ENCODE data around the gene GRM2.
A peak's percentile ranks its signal among the peaks of the same experiment; 100 is the strongest.

The GRM2 gene

DNA sequence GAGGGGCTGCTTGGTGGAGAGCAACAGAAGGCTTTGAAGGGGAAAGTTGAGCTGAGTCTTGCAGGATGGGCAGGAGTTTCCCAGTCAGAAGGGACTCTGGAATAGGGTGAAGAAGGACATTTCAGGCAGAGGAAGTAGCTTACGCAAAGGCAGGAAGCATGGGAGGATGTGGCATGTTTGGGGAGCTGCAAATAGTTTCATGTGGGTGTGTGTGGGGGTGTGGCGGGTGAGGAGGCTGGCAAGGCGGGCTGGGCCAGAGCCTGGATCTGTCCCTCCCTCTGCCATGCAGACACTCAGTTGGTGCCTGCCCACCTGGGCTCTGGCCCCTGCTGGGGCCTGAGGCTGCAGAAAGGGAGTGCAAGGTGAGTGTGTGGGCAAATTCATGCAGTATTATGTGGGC lies 25.4 kb upstream of the GRM2 start:
- no peak for DNase-seq (ENCODE audit: low read depth)
- Histone ChIP-seq H3K9me3 (ENCODE audit: control insufficient read depth, low read length) (no peaks in the 10 kb centered on the region), H3K4me3 (ENCODE audit: low read length) (no peak overlapping the region), H3K4me1 (ENCODE audit: control insufficient read depth, insufficient read depth, low read length) (peaks cover 14% of the 10 kb centered on the region), H3K27me3 (replicated peaks; ENCODE audit: control insufficient read depth, insufficient read depth, low read length) (no peaks in the 10 kb centered on the region), H3K36me3 (ENCODE audit: control insufficient read depth, insufficient read depth, low read length, severe bottlenecking) (peaks cover 32% of the 10 kb centered on the region), H3K9ac (ENCODE audit: low read length) (peak overlapping the region; percentile 2)

GRCh38 chr3:51682079-51682478 lies 24.8 kb upstream of the GRM2 start:
- H3K36me3 ChIP-seq (ENCODE audit: control insufficient read depth, insufficient read depth, low read length, severe bottlenecking): peaks cover 31% of the 10 kb centered on the region
- H3K27me3 ChIP-seq (replicated peaks; ENCODE audit: control insufficient read depth, insufficient read depth, low read length): no peaks in the 10 kb centered on the region
- H3K9ac ChIP-seq (ENCODE audit: low read length): peak overlapping the region; percentile 2
- H3K4me3 ChIP-seq (ENCODE audit: low read length): no peak overlapping the region
- no peaks in the 10 kb centered on the region for H3K9me3 ChIP-seq (ENCODE audit: control insufficient read depth, low read length)
- peak; percentile 84 for DNase-seq (ENCODE audit: low read depth)
- H3K4me1 ChIP-seq (ENCODE audit: control insufficient read depth, insufficient read depth, low read length): peaks cover 19% of the 10 kb centered on the region

- Histone ChIP-seq H3K9me3 (ENCODE audit: control insufficient read depth, low read length) (no peaks in the 10 kb centered on the region), H3K36me3 (ENCODE audit: control insufficient read depth, insufficient read depth, low read length, severe bottlenecking) (peaks cover 31% of the 10 kb centered on the region), H3K9ac (ENCODE audit: low read length) (no peak overlapping the region), H3K4me3 (ENCODE audit: low read length) (no peak overlapping the region), H3K4me1 (ENCODE audit: control insufficient read depth, insufficient read depth, low read length) (peaks cover 19% of the 10 kb centered on the region), H3K27me3 (replicated peaks; ENCODE audit: control insufficient read depth, insufficient read depth, low read length) (no peaks in the 10 kb centered on the region)
- no peak for DNase-seq (ENCODE audit: low read depth)
These were observed 24.3 kb upstream of the GRM2 start for GRCh38 chr3:51682526-51682925.

- H3K4me1 ChIP-seq (ENCODE audit: control insufficient read depth, insufficient read depth, low read length): peaks cover 19% of the 10 kb centered on the region
- H3K4me3 ChIP-seq (ENCODE audit: low read length): no peak overlapping the region
- no peak overlapping the region for H3K9ac ChIP-seq (ENCODE audit: low read length)
- no peak for DNase-seq (ENCODE audit: low read depth)
- no peaks in the 10 kb centered on the region for H3K9me3 ChIP-seq (ENCODE audit: control insufficient read depth, low read length)
- H3K27me3 ChIP-seq (replicated peaks; ENCODE audit: control insufficient read depth, insufficient read depth, low read length): no peaks in the 10 kb centered on the region
- peaks cover 41% of the 10 kb centered on the region for H3K36me3 ChIP-seq (ENCODE audit: control insufficient read depth, insufficient read depth, low read length, severe bottlenecking)
These were observed 23.3 kb upstream of the GRM2 start for GRCh38 chr3:51683566-51683965.

DNA sequence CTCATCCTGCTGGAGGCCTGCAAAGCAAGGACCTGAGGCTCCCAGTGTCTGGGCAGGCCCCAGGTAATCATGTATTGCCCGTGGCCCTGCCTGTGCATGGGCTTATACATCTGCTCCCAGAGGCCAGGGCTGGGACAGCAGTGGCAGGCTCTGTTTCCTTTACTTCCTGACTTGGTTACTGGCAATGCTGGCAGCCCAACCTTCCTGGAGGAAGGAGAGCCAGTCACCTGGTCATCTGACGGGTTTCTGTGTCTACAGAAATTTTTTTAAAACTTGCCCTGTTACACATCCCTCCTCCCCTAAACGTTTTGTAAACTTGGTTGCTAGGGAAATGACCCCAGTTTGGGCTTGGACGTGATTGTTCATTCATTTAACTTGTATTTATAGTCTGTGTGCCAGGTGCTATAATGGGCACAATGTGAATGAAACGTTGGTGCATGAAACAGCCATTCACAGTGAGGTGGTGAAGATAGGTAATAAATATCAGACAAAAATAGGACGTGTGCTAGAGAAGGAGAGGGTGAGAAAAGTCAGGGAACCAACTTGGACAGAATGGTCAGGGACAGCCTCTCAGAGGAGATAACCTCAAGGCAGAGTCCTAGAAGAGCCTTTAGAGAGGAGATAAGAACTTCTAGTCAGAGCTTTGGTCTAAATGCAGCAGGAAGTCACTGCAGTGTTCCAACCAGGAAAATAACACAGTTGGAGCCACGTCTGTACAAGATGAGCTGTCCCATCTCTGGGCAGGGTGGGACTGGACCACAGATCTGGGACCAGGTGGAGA lies 21.7 kb upstream of the GRM2 start:
- DNase-seq (ENCODE audit: low read depth): no peak
- peaks cover 44% of the 10 kb centered on the region for H3K36me3 ChIP-seq (ENCODE audit: control insufficient read depth, insufficient read depth, low read length, severe bottlenecking)
- no peaks in the 10 kb centered on the region for H3K27me3 ChIP-seq (replicated peaks; ENCODE audit: control insufficient read depth, insufficient read depth, low read length)
- H3K4me1 ChIP-seq (ENCODE audit: control insufficient read depth, insufficient read depth, low read length): peaks cover 19% of the 10 kb centered on the region
- no peak overlapping the region for H3K4me3 ChIP-seq (ENCODE audit: low read length)
- no peaks in the 10 kb centered on the region for H3K9me3 ChIP-seq (ENCODE audit: control insufficient read depth, low read length)
- no peak overlapping the region for H3K9ac ChIP-seq (ENCODE audit: low read length)

GRCh38 chr3:51686056-51686455 lies 20.8 kb upstream of the GRM2 start:
- DNase-seq (ENCODE audit: low read depth): no peak
- no peaks in the 10 kb centered on the region for H3K27me3 ChIP-seq (replicated peaks; ENCODE audit: control insufficient read depth, insufficient read depth, low read length)
- no peak overlapping the region for H3K4me3 ChIP-seq (ENCODE audit: low read length)
- no peak overlapping the region for H3K9ac ChIP-seq (ENCODE audit: low read length)
- H3K4me1 ChIP-seq (ENCODE audit: control insufficient read depth, insufficient read depth, low read length): peaks cover 17% of the 10 kb centered on the region
- H3K9me3 ChIP-seq (ENCODE audit: control insufficient read depth, low read length): no peaks in the 10 kb centered on the region
- H3K36me3 ChIP-seq (ENCODE audit: control insufficient read depth, insufficient read depth, low read length, severe bottlenecking): peaks cover 44% of the 10 kb centered on the region

- no peak overlapping the region for H3K4me3 ChIP-seq (ENCODE audit: low read length)
- H3K9me3 ChIP-seq (ENCODE audit: control insufficient read depth, low read length): no peaks in the 10 kb centered on the region
- H3K27me3 ChIP-seq (replicated peaks; ENCODE audit: control insufficient read depth, insufficient read depth, low read length): no peaks in the 10 kb centered on the region
- no peak for DNase-seq (ENCODE audit: low read depth)
- H3K9ac ChIP-seq (ENCODE audit: low read length): no peak overlapping the region
- H3K36me3 ChIP-seq (ENCODE audit: control insufficient read depth, insufficient read depth, low read length, severe bottlenecking): peaks cover 50% of the 10 kb centered on the region
- H3K4me1 ChIP-seq (ENCODE audit: control insufficient read depth, insufficient read depth, low read length): peaks cover 11% of the 10 kb centered on the region
These were observed 20.2 kb upstream of the GRM2 start for GRCh38 chr3:51686512-51687215.

DNA sequence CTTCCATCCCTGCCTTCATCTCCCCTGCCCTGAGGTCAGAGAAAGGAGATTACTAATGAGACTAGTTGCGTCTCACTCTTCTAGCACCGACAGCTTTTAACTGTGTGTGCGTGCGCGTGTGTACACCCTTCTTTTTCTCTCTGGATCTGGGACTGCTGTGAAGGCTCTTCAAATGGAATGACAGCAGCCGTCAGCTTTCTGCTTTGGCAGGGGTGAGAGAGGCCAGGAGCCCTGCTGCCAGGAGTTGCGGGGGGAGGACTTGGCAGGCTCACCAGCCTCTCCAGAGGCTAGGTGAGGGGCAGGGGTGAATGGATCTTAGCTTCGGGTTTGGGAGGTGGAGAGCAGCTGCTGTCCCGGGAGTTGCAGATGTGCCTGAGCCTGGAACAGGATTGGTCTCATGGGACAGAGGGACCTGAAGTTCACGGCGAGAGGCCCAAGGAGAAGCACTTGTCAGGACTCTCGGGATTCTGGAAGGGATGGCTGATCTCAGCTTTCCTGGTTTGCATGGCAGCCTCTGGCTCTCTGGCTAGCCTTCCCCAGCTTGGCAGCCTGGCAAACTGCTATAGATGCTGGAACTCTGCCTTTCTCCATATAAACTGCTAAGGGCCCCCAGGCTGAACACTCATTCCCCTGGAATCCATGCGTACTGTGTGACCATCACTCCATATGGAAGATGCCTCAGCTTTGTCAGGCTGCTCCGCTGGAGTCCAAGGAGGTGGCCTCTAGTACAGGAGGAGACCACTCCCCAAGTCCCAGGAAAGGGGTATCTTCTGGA lies 19.2 kb upstream of the GRM2 start:
- Histone ChIP-seq H3K9me3 (ENCODE audit: control insufficient read depth, low read length) (no peaks in the 10 kb centered on the region), H3K9ac (ENCODE audit: low read length) (no peak overlapping the region), H3K36me3 (ENCODE audit: control insufficient read depth, insufficient read depth, low read length, severe bottlenecking) (peaks cover 57% of the 10 kb centered on the region), H3K4me3 (ENCODE audit: low read length) (no peak overlapping the region), H3K27me3 (replicated peaks; ENCODE audit: control insufficient read depth, insufficient read depth, low read length) (no peaks in the 10 kb centered on the region), H3K4me1 (ENCODE audit: control insufficient read depth, insufficient read depth, low read length) (peaks cover 5% of the 10 kb centered on the region)
- DNase-seq (ENCODE audit: low read depth): peak; percentile 29

- Histone ChIP-seq H3K9ac (ENCODE audit: low read length) (no peak overlapping the region), H3K4me1 (ENCODE audit: control insufficient read depth, insufficient read depth, low read length) (peaks cover 5% of the 10 kb centered on the region), H3K9me3 (ENCODE audit: control insufficient read depth, low read length) (no peaks in the 10 kb centered on the region), H3K36me3 (ENCODE audit: control insufficient read depth, insufficient read depth, low read length, severe bottlenecking) (peaks cover 58% of the 10 kb centered on the region), H3K27me3 (replicated peaks; ENCODE audit: control insufficient read depth, insufficient read depth, low read length) (no peaks in the 10 kb centered on the region), H3K4me3 (ENCODE audit: low read length) (no peak overlapping the region)
- no peak for DNase-seq (ENCODE audit: low read depth)
These were observed 18.7 kb upstream of the GRM2 start for GRCh38 chr3:51688206-51688600.

DNA sequence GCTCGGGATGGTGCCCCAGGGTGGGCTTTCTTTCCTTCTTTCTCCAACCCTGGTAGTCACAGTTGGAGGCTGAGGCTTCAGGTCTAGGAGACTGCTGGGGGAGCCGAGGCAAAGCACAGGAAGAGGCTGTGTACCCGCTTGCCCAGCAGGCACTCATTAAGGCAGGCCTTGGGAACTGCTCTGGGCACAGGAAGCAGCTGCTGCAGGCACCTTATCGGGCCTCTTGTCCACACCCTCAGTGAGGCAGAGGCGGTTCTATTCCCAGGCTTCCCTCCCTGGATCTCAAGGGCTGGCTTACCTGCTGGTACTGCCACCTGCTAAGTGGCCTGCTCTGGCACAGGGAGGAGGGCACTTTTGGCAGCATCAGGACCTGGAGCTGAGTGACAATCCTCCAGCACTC lies 15.8 kb upstream of the GRM2 start:
- peaks cover 5% of the 10 kb centered on the region for H3K4me1 ChIP-seq (ENCODE audit: control insufficient read depth, insufficient read depth, low read length)
- no peak for DNase-seq (ENCODE audit: low read depth)
- peaks cover 40% of the 10 kb centered on the region for H3K36me3 ChIP-seq (ENCODE audit: control insufficient read depth, insufficient read depth, low read length, severe bottlenecking)
- H3K4me3 ChIP-seq (ENCODE audit: low read length): no peak overlapping the region
- H3K9me3 ChIP-seq (ENCODE audit: control insufficient read depth, low read length): no peaks in the 10 kb centered on the region
- H3K27me3 ChIP-seq (replicated peaks; ENCODE audit: control insufficient read depth, insufficient read depth, low read length): no peaks in the 10 kb centered on the region
- no peak overlapping the region for H3K9ac ChIP-seq (ENCODE audit: low read length)

GRCh38 chr3:51691949-51692348 lies 14.9 kb upstream of the GRM2 start:
- Histone ChIP-seq H3K36me3 (ENCODE audit: control insufficient read depth, insufficient read depth, low read length, severe bottlenecking) (peaks cover 39% of the 10 kb centered on the region), H3K27me3 (replicated peaks; ENCODE audit: control insufficient read depth, insufficient read depth, low read length) (no peaks in the 10 kb centered on the region), H3K4me1 (ENCODE audit: control insufficient read depth, insufficient read depth, low read length) (peaks cover 1% of the 10 kb centered on the region), H3K9ac (ENCODE audit: low read length) (no peak overlapping the region), H3K9me3 (ENCODE audit: control insufficient read depth, low read length) (no peaks in the 10 kb centered on the region), H3K4me3 (ENCODE audit: low read length) (no peak overlapping the region)
- DNase-seq (ENCODE audit: low read depth): no peak

Measured in adipocyte (in vitro differentiated cells).